ENCODE results near the gene GPATCH8.

DNA sequence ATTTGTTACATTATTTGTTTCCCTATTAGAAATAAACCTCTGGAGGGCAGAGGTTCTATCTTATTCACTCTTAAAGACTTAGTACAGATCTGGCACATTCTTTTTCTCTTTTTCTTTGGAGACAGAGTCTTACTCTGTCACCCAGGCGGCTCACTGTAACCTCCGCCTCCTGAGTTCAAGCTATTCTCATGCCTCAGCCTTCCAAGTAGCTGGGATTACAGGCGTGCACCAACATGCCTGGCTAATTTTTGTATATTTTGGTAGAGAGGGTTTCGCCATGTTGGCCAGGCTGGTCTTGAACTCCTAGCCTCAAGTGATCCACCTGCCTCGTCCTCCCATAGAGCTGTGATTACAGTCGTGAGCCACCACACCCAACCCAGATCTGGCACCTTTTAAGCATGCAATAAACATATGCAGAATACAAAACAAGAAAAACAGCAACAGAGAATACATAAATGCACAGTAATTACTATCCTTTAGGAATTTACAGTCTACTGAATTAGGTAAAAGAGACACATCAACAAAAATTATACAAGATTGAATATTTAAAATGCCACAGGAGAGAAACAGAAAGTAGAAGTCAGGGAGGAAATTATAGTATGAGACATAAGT is 52.1 kb downstream of the GPATCH8 start:
- TF ChIP-seq, protein P1, sequence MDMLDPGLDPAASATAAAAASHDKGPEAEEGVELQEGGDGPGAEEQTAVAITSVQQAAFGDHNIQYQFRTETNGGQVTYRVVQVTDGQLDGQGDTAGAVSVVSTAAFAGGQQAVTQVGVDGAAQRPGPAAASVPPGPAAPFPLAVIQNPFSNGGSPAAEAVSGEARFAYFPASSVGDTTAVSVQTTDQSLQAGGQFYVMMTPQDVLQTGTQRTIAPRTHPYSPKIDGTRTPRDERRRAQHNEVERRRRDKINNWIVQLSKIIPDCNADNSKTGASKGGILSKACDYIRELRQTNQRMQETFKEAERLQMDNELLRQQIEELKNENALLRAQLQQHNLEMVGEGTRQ (IDR thresholded peaks at IDR 0.05; ENCODE audit: low read length) = no peak
- no peak for TF ChIP-seq ZNF274 (IDR thresholded peaks at IDR 0.05; ENCODE audit: borderline replicate concordance, extremely low read depth, low read length)
- no peak for TF ChIP-seq EP300 (IDR thresholded peaks at IDR 0.05; ENCODE audit: borderline replicate concordance in 1 of 2, low read depth in 2 of 2, low read length in 2 of 2)
- TF ChIP-seq, protein P2, sequence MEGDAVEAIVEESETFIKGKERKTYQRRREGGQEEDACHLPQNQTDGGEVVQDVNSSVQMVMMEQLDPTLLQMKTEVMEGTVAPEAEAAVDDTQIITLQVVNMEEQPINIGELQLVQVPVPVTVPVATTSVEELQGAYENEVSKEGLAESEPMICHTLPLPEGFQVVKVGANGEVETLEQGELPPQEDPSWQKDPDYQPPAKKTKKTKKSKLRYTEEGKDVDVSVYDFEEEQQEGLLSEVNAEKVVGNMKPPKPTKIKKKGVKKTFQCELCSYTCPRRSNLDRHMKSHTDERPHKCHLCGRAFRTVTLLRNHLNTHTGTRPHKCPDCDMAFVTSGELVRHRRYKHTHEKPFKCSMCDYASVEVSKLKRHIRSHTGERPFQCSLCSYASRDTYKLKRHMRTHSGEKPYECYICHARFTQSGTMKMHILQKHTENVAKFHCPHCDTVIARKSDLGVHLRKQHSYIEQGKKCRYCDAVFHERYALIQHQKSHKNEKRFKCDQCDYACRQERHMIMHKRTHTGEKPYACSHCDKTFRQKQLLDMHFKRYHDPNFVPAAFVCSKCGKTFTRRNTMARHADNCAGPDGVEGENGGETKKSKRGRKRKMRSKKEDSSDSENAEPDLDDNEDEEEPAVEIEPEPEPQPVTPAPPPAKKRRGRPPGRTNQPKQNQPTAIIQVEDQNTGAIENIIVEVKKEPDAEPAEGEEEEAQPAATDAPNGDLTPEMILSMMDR (IDR thresholded peaks at IDR 0.05; ENCODE audit: control extremely low read depth in 1 of 3, insufficient read depth in 1 of 3, low read depth in 1 of 3, low read length in 3 of 3) = no peak
- TF ChIP-seq JUND (IDR thresholded peaks at IDR 0.05; ENCODE audit: low read length) = no peak
- TF ChIP-seq, protein P3, sequence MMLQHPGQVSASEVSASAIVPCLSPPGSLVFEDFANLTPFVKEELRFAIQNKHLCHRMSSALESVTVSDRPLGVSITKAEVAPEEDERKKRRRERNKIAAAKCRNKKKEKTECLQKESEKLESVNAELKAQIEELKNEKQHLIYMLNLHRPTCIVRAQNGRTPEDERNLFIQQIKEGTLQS (IDR thresholded peaks at IDR 0.05; ENCODE audit: insufficient read depth, low read depth, low read length) = no peak

Data from H1 (cell line).